AG10803 (cell line): Measurements from ENCODE around the gene COL26A1.
A peak's percentile ranks its signal among the peaks of the same experiment; 100 is the strongest.

Experiments
- DNase-seq: peaks from one replicate; pipeline ENCODE4 v3.0.0; 2010; ENCODE audit warnings: low read depth
- H3K4me3 ChIP-seq: 2 replicates; pipeline ENCODE4 v1.5.1; 2011; ENCODE audit warnings: mild to moderate bottlenecking, low read length, control low read depth
- CTCF ChIP-seq: conservative IDR thresholded peaks from 2 replicates; pipeline ENCODE4 v1.5.1; 2011; ENCODE audit warnings: mild to moderate bottlenecking, low read length, control low read depth, inconsistent platforms

The COL26A1 gene

GRCh38 chr7:101373812-101374614 is 11.3 kb downstream of the COL26A1 start:
- TF ChIP-seq CTCF: no peak
- H3K4me3 ChIP-seq: no peak overlapping the region
- no peak for DNase-seq

GRCh38 chr7:101374990-101375389 is 12.3 kb downstream of the COL26A1 start:
- no peak for DNase-seq

GRCh38 chr7:101376601-101377000 is 13.9 kb downstream of the COL26A1 start:
- no peak overlapping the region for H3K4me3 ChIP-seq
- no peak for DNase-seq
- no peak for TF ChIP-seq CTCF

More at GRCh38 chr7:101374990-101375389, 12.3 kb downstream of the COL26A1 start:
- TF ChIP-seq CTCF: no peak
- H3K4me3 ChIP-seq: no peak overlapping the region

DNA sequence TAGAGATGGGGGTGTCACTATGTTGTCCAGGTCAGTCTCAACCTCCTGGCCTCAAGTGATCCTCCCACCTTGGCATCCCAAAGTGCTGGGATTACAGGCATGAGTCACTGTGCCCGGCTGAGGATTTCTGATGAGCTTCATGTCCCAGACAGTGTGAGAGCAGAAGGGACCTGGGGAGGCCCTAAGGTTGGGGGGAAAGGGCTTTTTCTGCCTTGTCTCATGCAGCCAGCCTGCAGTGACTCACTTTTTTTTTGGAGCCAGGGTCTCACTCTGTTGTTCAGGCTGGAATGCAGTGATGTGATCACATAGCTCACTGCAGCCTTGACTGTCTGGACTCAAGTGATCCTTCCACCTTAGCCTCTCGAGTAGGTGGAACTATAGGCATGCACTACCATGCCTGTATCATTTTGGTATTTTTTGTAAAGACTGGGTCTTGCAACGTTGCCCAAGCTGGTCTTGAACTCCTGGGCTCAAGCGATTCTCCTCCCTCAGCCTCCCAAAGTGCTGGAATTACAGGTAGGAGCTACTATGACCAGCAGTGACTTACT is 14.6 kb downstream of the COL26A1 start:
- no peak overlapping the region for H3K4me3 ChIP-seq
- no peak for DNase-seq
- TF ChIP-seq CTCF: no peak

DNA sequence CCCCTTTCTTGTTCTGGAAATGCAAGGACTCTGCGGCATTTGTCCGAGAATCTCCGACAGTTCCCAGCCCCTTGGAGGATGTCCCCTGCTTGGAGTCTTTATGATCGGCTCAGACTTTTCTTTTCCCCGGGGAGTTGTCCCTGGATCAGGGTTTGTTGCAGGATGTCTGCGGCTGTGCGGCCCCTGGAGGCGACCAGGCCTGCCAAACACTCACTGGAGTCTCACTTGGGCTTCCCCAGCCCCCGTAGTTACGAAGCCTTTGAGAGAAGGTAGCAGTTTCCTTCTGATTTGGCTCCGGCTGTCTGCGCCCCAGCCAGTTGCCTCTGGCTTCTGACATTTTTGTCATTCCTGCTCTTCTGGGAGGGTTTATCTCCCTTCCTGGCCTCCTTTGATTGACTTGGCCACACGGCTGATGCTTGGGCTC is 16.1 kb downstream of the COL26A1 start:
- H3K4me3 ChIP-seq: no peak overlapping the region

DNA sequence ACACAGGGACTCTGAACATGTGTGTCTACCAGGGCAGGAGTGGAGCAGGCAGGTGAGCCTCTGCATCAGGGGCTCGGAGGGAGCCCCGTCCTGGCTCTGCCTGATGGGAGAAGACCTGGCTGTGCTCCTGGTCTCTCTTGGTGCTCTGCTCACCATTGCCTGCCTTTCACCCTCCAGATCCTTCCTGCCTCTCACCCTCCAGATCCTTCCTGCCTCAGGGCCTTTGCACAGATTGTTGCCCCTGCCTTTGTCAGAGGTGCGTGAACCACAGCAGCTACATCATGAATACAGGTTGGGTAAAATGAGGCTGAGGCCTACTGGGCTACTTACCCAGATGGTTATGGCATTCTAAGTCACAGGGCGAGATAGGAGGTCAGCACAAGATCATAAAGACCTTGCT is 16.6 kb downstream of the COL26A1 start:
- no peak for TF ChIP-seq CTCF
- no peak overlapping the region for H3K4me3 ChIP-seq
- DNase-seq: no peak

More for the DNA sequence above, 16.1 kb downstream of the COL26A1 start:
- peak; percentile 33 for DNase-seq
- 0 out of 2 replicates have a peak, but pooled peaks have one; percentile 10 for TF ChIP-seq CTCF
